Skeletal muscle tissue (tissue), 4 donors: ENCODE measurements around the gene COX19. TPM values are rescaled to one million over a fixed set of nuclear protein-coding genes. Genes with fewer than 3 reads are reported as not detected.
"Not testable (repeated sequence)": the region's sequence is repeated elsewhere in the genome, so short reads cannot be mapped to it uniquely, and the experiment has no call there.

ENCODE experiments used
- H3K27ac ChIP-seq: one replicate; pipeline ENCODE4 v1.7.0; 2013; ENCODE audit warnings: mild to moderate bottlenecking, low read depth, low read length, inconsistent platforms
- H3K27me3 ChIP-seq, 3 donors: one replicate each; pipeline ENCODE4 v1.7.0; 2013; ENCODE audit warnings: low read length in 3 of 3; ENCODE audit not compliant: control insufficient read depth in 3 of 3, insufficient read depth in 3 of 3
- H3K36me3 ChIP-seq, 3 donors: one replicate each; pipeline ENCODE4 v1.7.0; 2013; ENCODE audit warnings: low read length in 3 of 3; ENCODE audit not compliant: control insufficient read depth in 3 of 3, insufficient read depth in 3 of 3
- H3K4me1 ChIP-seq, 3 donors: one replicate each; pipeline ENCODE4 v1.7.0; 2013; ENCODE audit warnings: low read length in 3 of 3, mild to moderate bottlenecking in 3 of 3; ENCODE audit not compliant: control insufficient read depth in 3 of 3, insufficient read depth in 3 of 3
- H3K4me3 ChIP-seq, 3 donors: one replicate each; pipeline ENCODE4 v1.7.0; 2013; ENCODE audit warnings: low read length in 3 of 3
- H3K9ac ChIP-seq, 3 donors: one replicate each; pipeline ENCODE4 v1.7.0; 2013; ENCODE audit warnings: low read length in 3 of 3, mild to moderate bottlenecking in 3 of 3, moderate library complexity in 2 of 3, low read depth in 1 of 3
- H3K9me3 ChIP-seq, 3 donors: one replicate each; pipeline ENCODE4 v1.7.0; 2013; ENCODE audit warnings: low read length in 3 of 3; ENCODE audit not compliant: control insufficient read depth in 3 of 3
- total RNA-seq: library from RNA; depleted of rRNA; stranded (reverse); fragments of >200 nt; gene quantifications from one replicate; pipeline ENCODE4 v1.2.3, GENCODE V29; 2014
- donor health status: Osteomylitis.

Gene COX19
- total RNA-seq, 1 donor from 2014 or later: 12.0 TPM

DNA sequence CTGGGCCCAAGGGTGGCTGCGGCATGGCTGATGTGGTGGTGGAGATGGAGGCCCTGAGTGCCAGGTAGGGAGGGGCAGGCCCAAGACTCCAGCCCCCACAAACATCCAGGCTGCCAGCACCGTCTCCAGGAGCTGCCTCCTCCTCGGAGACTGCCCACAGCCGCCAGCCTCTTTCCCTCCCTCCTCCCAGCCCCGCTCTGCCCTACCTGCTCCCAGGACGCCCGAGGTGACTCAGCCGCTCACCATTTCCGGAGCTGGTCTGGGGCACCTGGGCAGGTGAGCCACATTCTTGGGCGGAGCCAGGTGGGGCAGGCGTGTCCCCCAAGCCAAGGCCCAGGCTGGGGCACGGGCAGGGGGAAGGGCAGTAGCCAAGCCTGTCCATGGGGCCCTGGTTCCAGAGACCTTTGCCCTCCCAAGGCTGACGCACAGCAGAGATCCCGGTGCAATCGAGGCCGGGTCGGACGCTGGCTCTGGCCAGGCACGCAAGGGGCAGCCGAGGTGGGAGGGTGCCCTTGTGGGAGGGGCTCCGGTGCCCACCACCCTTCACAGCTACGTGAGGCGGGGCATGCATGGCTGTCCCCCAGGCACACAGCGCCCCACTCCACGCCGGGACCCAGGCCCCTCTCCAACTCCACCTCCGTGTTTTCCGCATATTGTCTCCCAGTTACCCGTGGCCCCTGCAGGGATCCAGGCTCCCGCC, 29.6 kb downstream of the COX19 start:
- Histone ChIP-seq H3K27ac (no peak overlapping the region), H3K4me1 (no peaks in the 10 kb centered on the region), H3K27me3 (peaks cover 13 to 31% (median 22%) of the 10 kb centered on the region in 3 donors), H3K9ac (no peak overlapping the region), H3K4me3 (no peak overlapping the region), H3K9me3 (no peaks in the 10 kb centered on the region), H3K36me3 (no peaks in the 10 kb centered on the region)

DNA sequence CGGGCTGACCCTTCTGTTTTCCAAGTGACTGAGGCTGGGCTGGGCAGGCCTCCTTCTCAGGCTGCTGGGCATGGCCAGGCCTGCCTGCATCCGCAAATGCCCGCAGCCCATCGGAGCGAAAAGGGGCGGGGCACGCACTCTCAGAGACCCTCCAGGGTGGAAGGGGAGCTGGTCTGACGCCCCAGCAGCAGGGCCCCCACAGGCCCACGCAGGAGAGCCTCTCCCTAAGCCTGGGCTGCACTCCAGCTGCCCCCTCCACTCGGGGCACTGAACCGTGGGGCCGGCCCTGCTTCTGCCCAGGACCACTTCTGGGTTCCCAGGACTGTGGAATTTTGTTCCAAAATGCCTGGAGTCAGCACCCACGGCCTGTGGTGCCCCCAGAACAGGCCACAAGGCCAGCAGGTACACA, 30.2 kb downstream of the COX19 start:
- H3K9me3 ChIP-seq: no peaks in the 10 kb centered on the region
- no peak overlapping the region for H3K9ac ChIP-seq
- no peaks in the 10 kb centered on the region for H3K4me1 ChIP-seq
- no peaks in the 10 kb centered on the region for H3K36me3 ChIP-seq
- no peak overlapping the region for H3K27ac ChIP-seq
- H3K27me3 ChIP-seq: peaks cover 13 to 34% (median 22%) of the 10 kb centered on the region in 3 donors
- H3K4me3 ChIP-seq: no peak overlapping the region

DNA sequence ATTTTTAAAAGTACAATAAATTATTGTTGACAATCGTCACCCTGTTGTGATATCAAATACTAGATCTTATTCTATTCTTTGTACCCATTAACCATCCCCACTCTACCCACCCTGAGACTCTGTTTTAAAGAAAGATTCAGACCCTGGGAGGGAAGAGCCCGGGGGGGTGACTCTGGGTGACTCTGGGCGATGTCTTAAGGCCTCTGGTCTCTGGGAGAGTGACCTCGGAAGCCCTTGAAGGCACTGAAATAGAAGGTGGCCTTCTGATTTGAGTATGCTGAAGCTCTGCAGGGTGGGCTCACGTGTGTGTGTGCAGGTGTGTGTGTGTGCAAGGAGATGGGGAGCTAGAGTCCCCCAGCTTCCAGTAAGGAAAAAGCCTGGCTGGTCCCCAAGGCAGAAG, 30.6 kb downstream of the COX19 start:
- Histone ChIP-seq H3K36me3 (no peaks in the 10 kb centered on the region), H3K27me3 (peaks cover 13 to 36% (median 23%) of the 10 kb centered on the region in 3 donors), H3K9me3 (no peaks in the 10 kb centered on the region), H3K9ac (no peak overlapping the region), H3K4me3 (no peak overlapping the region), H3K27ac (no peak overlapping the region), H3K4me1 (no peaks in the 10 kb centered on the region)

DNA sequence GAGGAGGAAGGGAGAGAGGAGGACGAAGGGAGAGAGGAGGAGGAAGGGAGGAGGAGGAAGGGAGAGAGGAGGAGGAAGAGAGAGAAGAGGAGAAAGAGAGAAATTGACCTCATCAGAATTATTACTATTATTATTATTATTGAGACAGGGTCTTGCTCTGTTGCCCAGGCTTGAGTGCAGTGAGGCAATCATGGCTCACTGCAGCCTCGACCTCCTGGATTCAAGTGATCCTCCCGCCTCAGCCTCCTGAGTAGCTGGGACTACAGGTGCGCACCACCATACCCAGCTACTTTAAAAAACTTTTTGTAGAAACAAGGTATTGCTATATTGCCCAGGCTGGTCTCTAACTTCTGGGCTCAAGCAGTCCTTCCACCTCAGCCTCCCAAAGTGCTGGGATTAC, 31.6 kb downstream of the COX19 start:
- not testable (repeated sequence) for H3K4me1 ChIP-seq, H3K36me3 ChIP-seq, H3K9me3 ChIP-seq, H3K27ac ChIP-seq, H3K4me3 ChIP-seq, H3K9ac ChIP-seq
- peaks cover 4 to 30% (median 16%) of the 10 kb centered on the region in 3 donors for H3K27me3 ChIP-seq

DNA sequence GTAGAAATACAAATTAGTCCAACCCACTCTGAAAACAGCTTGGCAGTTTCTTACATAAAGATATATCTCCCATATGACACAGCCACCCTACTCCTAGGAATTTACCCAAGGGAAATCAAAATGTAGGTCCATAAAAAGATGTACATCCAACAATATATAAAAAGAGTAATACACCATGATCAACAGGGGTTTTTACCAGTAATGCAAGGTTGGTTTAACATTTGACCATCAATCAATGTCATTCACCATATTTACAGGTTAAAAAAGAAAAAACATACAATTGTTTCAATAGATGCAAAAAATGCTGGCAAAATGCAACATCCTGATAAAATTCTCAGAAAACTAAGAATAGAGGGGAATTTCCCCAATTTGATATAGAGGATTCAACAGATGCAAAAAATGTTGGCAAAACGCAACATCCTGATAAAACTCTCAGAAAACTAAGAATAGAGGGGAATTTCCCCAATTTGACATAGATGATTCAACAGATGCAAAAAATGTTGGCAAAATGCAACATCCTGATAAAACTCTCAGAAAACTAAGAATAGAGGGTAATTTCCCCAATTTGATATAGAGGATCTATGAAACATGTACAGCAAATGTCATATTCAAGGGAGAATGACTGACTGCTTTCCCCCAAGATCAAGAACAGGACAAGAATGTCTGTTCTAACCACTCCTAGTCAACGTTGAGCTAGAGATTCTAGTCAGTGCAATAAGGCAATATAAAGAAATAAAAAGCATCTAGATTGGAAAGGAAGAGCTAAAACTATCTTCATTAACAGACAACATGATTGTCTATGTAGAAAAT, 34.5 kb downstream of the COX19 start:
- no peaks in the 10 kb centered on the region for H3K9me3 ChIP-seq
- no peaks in the 10 kb centered on the region for H3K36me3 ChIP-seq
- H3K9ac ChIP-seq: no peak overlapping the region
- H3K27ac ChIP-seq: no peak overlapping the region
- peaks cover 0 to 21% (median 20%) of the 10 kb centered on the region in 3 donors for H3K27me3 ChIP-seq
- H3K4me1 ChIP-seq: no peaks in the 10 kb centered on the region
- no peak overlapping the region for H3K4me3 ChIP-seq

DNA sequence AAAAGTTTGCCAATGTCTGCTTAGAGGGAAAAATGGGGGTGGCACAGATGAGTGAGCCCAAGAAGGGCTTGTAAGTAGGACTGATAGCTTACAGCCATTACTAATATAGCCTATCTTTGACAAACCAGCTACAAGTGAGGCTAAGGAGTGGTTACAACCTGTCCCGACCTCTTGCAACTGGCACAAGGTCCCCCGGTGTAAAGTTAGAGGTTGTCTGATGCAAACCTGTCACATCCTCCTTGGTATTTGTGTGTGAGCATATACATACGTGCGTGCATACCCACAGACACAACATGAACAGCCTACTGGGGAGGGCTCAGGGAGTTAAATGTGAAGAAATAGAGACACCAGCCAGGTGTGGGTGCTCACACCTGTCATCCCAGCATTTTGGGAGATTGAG, 35.5 kb downstream of the COX19 start:
- Histone ChIP-seq H3K9me3 (no peaks in the 10 kb centered on the region), H3K27ac (no peak overlapping the region), H3K27me3 (peaks cover 0 to 26% (median 15%) of the 10 kb centered on the region in 3 donors), H3K36me3 (no peaks in the 10 kb centered on the region), H3K4me1 (no peaks in the 10 kb centered on the region), H3K9ac (no peak overlapping the region), H3K4me3 (no peak overlapping the region)

DNA sequence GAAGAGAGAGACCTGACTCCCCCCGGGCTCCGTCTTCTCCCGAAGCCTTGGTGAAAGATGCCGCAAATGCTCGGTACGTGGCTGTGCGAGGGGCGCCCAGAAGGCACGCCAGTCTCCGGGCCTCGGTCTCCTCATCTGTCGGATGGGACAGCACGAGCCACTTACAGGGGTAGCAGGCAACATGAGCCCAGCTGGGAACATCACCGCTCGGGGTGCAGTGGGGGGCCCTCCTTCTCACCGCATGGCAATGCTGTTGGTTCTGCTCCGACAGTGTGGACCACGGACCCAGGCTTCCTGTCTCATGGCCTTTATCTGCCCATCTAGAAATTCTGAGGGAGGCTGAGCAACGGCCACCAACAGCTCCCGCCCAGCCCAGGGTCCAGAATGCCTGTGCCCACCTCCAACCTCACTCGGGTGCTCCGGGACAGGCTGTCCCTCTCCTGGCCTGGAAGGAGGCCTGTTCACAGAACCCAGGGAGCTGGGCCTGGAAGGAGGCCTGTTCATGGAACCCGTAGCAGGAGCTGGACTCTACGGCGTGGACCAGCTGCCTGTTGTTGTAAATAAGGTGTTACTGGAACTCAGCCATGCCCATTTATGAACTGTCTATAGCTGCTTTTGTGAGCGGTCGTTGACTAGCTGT, 36.7 kb downstream of the COX19 start:
- no peaks in the 10 kb centered on the region for H3K9me3 ChIP-seq
- H3K4me3 ChIP-seq: no peak overlapping the region
- no peaks in the 10 kb centered on the region for H3K4me1 ChIP-seq
- H3K27ac ChIP-seq: no peak overlapping the region
- no peaks in the 10 kb centered on the region for H3K36me3 ChIP-seq
- H3K9ac ChIP-seq: no peak overlapping the region
- peaks cover 0 to 30% (median 21%) of the 10 kb centered on the region in 3 donors for H3K27me3 ChIP-seq

DNA sequence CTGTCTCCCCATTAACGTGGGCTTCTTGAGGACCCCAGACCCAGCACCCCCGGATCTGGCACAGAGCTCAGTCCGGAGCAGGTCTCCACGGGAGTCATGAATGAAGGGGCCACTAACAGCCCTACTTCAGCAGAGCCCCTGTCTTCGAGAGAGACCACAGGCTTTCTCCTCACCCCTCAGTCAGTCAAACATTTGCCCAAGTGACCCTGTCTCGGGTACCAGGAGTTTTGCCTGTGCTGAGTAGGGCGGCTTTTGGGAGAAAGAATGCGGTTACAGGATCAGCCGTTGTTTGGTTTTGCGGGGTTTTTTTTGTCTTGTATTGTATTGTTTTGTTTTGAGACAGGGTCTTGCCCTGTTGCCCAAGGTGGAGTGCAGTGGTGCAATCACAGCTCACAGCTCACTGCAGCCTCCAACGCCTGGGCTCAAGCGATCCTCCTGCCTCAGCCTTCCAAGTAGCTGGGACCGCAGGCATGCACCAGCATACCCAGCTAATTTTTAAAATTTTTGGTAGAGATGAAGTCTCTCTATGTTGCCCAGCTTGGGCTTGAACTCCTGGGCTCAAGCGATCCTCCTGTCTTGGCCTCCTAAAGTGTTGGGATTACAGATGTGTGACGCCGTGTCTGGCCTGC, 37.4 kb downstream of the COX19 start:
- Histone ChIP-seq H3K9ac (no peak overlapping the region), H3K27ac (no peak overlapping the region), H3K9me3 (no peaks in the 10 kb centered on the region), H3K36me3 (no peaks in the 10 kb centered on the region), H3K4me3 (no peak overlapping the region), H3K27me3 (peaks cover 0 to 30% (median 21%) of the 10 kb centered on the region in 3 donors), H3K4me1 (no peaks in the 10 kb centered on the region)

DNA sequence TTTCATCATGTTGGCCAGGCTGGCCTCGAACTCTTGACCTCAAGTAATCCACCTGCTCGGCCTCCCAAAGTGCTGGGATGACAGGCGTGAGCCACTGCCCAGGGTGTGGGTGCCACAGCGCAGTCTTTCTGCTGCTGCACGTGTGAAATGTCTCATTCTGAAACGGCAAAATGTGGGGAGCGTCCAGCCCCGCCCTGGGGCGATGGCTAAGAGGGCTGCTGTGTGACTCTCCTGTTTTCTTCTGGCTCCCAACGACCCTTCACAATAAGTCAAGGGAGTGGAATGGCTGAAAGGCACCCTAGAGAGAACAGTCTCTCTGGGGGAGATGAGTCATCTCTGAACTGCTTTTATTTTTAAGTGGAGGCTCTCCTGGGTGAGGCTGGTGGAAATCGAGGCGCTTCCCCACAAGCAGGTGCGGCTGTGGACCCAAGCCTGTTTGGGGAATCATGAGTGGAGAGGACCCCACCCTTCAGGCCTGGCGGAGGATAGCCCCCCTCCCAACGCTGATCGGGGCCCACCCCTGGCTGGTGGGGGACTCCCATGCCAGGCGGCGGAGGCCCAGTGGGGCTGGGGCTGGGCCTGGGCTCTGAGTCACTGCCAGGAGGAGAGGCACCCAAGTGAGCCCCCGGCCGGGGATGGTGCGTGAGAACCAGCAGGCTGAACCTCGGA, 38.8 kb downstream of the COX19 start:
- H3K36me3 ChIP-seq: no peaks in the 10 kb centered on the region
- no peaks in the 10 kb centered on the region for H3K4me1 ChIP-seq
- H3K27ac ChIP-seq: no peak overlapping the region
- H3K9me3 ChIP-seq: no peaks in the 10 kb centered on the region
- no peak overlapping the region for H3K9ac ChIP-seq
- H3K27me3 ChIP-seq: peaks cover 4 to 30% (median 21%) of the 10 kb centered on the region in 3 donors
- no peak overlapping the region for H3K4me3 ChIP-seq
